ENCODE measurements around the gene LIPC. TPM values are rescaled to one million over a fixed set of nuclear protein-coding genes. Genes with fewer than 3 reads are reported as not detected.

The LIPC gene
- total and polyA plus RNA-seq, 8 donors = 0.69 to 5.5 (median 1.5) TPM

DNA sequence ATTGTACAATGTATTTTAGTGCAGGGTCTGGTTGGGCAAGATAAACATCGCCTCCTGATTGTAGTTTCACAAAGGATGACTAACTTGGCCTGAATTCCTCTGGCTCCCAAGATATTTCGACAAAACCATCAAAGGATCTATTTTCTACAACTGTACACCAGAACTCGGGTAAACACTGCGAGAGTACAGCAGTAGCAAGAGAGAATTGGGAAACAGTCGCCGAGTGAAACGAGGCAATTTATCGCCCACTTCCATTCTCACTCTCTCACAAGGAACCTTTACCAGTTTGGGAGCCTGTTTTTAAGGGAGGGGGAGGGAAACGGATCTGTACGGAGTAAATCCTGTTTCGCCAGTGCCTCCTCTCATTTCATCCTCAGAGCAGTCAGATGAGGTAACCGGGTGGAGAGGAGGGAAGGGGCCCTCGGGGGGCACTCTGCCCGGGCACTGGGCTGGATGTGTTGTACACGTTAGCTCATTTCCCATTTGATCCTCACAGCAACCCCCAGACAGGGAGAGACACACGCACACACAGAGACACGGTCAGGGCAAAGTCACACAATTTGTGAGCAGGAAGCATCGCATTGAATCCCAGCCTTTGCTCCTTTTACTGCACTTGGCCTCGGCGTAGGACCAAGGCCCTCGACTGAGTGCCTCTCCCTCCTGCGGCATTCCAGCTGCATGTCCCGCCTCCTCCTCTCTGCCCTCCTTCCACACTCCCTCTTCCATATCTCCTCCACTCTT is 120.1 kb downstream of the LIPC start:
- 73 to 75% methylated on average over 23 of the region's 23 CpGs for WGBS, 2 donors
- no peak overlapping the region for H3K27ac ChIP-seq
- no peaks in the 10 kb centered on the region for H3K36me3 ChIP-seq
- FAIRE-seq (no peak), DNase-seq (no peak), ATAC-seq (peak in 3 of 4 donors; percentile 12 to 50 (median 35))
- TF ChIP-seq, protein P1, sequence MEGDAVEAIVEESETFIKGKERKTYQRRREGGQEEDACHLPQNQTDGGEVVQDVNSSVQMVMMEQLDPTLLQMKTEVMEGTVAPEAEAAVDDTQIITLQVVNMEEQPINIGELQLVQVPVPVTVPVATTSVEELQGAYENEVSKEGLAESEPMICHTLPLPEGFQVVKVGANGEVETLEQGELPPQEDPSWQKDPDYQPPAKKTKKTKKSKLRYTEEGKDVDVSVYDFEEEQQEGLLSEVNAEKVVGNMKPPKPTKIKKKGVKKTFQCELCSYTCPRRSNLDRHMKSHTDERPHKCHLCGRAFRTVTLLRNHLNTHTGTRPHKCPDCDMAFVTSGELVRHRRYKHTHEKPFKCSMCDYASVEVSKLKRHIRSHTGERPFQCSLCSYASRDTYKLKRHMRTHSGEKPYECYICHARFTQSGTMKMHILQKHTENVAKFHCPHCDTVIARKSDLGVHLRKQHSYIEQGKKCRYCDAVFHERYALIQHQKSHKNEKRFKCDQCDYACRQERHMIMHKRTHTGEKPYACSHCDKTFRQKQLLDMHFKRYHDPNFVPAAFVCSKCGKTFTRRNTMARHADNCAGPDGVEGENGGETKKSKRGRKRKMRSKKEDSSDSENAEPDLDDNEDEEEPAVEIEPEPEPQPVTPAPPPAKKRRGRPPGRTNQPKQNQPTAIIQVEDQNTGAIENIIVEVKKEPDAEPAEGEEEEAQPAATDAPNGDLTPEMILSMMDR (IDR thresholded peaks at IDR 0.05) = no peak
- H3K4me1 ChIP-seq = peaks cover 0 to 3% (median 0%) of the 10 kb centered on the region in 3 donors
- H3K9me3 ChIP-seq = no peaks in the 10 kb centered on the region
- no peak overlapping the region for H3K4me3 ChIP-seq
- intact Hi-C loops (cut with DNase I) = no loop called here
- no peaks in the 10 kb centered on the region for H3K27me3 ChIP-seq

- no peak overlapping the region for H3K4me3 ChIP-seq
Observed at GRCh38 chr15:58552505-58553364, 120.9 kb downstream of the LIPC start.

GRCh38 chr15:58553365-58553918 is 121.7 kb downstream of the LIPC start:
- TF ChIP-seq, protein P1 (IDR thresholded peaks at IDR 0.05) = no peak
- Histone ChIP-seq H3K4me1 (no peaks in the 10 kb centered on the region), H3K27me3 (no peaks in the 10 kb centered on the region), H3K9me3 (no peaks in the 10 kb centered on the region), H3K27ac (no peak overlapping the region), H3K4me3 (no peak overlapping the region), H3K36me3 (no peaks in the 10 kb centered on the region)
- 92 to 93% methylated on average over 10 of the region's 10 CpGs for WGBS, 2 donors
- no peak for DNase-seq
- no peak for ATAC-seq
- intact Hi-C loops (cut with DNase I) = no loop called here
- no peak for FAIRE-seq

More at GRCh38 chr15:58552505-58553364, 120.9 kb downstream of the LIPC start:
- no peaks in the 10 kb centered on the region for H3K36me3 ChIP-seq
- WGBS, 2 donors = 85% methylated on average over 24 of the region's 24 CpGs
- TF ChIP-seq, protein P1 (IDR thresholded peaks at IDR 0.05) = no peak
- FAIRE-seq = no peak
- H3K4me1 ChIP-seq = no peaks in the 10 kb centered on the region
- intact Hi-C loops (cut with DNase I) = no loop called here
- H3K27ac ChIP-seq = no peak overlapping the region
- H3K9me3 ChIP-seq = no peaks in the 10 kb centered on the region
- H3K27me3 ChIP-seq = no peaks in the 10 kb centered on the region
- ATAC-seq = no peak
- no peak for DNase-seq

DNA sequence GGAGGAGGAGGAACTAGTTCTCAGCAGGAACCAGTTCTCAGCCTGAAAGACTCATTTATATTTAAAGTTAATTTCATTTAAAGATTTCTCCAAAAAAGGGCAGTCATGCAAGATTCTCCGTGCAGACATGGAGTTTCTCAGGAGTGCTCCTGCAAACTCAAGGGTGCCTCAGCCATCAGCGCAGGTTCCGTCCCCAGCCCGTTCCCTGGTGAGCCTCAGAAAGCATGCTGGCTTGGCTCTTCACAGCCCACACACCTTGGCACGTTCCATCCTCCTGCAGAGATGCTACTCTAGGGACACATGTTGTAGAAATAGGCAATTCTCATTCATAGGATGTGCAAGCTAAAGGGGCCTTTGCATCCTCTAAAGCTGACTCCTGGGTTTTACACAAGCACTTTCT is 123.0 kb downstream of the LIPC start:
- no peak overlapping the region for H3K27ac ChIP-seq
- TF ChIP-seq, protein P1 (IDR thresholded peaks at IDR 0.05) = no peak
- intact Hi-C loops (cut with DNase I) = no loop called here
- WGBS, 2 donors = 73 to 94% methylated on average over 5 of the region's 5 CpGs
- H3K9me3 ChIP-seq = no peaks in the 10 kb centered on the region
- FAIRE-seq (no peak), ATAC-seq (no peak), DNase-seq (no peak)
- no peak overlapping the region for H3K4me3 ChIP-seq
- H3K36me3 ChIP-seq = no peaks in the 10 kb centered on the region
- H3K4me1 ChIP-seq = no peaks in the 10 kb centered on the region
- H3K27me3 ChIP-seq = no peaks in the 10 kb centered on the region

Data from pancreas (tissue), 10 donors.